Chondrocyte (in vitro differentiated cells): ENCODE measurements around the gene ZMYM2. TPM values are rescaled to one million over a fixed set of nuclear protein-coding genes. Genes with fewer than 3 reads are reported as not detected.

Source experiments
- total RNA-seq: library from RNA; stranded (reverse); gene quantifications from 3 replicates; pipeline ENCODE4 v1.2.1, GENCODE V29; 2021

ZMYM2 gene
- total RNA-seq, 1 donor from 2014 or later: 87.5 TPM

Other genes starting within 250 kb of the ZMYM2 start
- 32.6 to 45.7 TPM (median 35.1 TPM) in 3 replicates for gene PSPC1, start 175.8 kb upstream of the ZMYM2 start, total RNA-seq
- gene ZMYM5, start 95.1 kb upstream of the ZMYM2 start, total RNA-seq: 13.3 to 15.8 TPM (median 14.0 TPM) in 3 replicates
- 0.17 to 0.37 TPM (median 0.33 TPM) in 3 replicates for gene GJA3, start 202.3 kb downstream of the ZMYM2 start, total RNA-seq
- not detected in 3 replicates for gene GJB2, start 234.2 kb downstream of the ZMYM2 start, total RNA-seq